ENCODE results near the gene GPC6. TPM values are rescaled to one million over a fixed set of nuclear protein-coding genes. Genes with fewer than 3 reads are reported as not detected.

The GPC6 gene
- total RNA-seq, 1 donor from 2014 or later = 13.8 TPM

GRCh38 chr13:94328381-94329041 is 1101.9 kb downstream of the GPC6 start:
- intact Hi-C loops (cut with DNase I) = no loop called here
- DNase-seq (ENCODE audit: extremely low spot score in 2 of 2) = no peak
- Histone ChIP-seq H3K4me3 (no peak overlapping the region), H3K9me3 (no peaks in the 10 kb centered on the region), H3K4me1 (peaks cover 14% of the 10 kb centered on the region), H3K27ac (no peak overlapping the region), H3K36me3 (no peaks in the 10 kb centered on the region), H3K27me3 (no peaks in the 10 kb centered on the region)
- no peak for TF ChIP-seq POLR2AphosphoS5 (IDR thresholded peaks at IDR 0.05; ENCODE audit: insufficient read depth in 1 of 2, low read depth in 1 of 2)
- no peak for TF ChIP-seq POLR2A (IDR thresholded peaks at IDR 0.05)
- TF ChIP-seq, protein P1, sequence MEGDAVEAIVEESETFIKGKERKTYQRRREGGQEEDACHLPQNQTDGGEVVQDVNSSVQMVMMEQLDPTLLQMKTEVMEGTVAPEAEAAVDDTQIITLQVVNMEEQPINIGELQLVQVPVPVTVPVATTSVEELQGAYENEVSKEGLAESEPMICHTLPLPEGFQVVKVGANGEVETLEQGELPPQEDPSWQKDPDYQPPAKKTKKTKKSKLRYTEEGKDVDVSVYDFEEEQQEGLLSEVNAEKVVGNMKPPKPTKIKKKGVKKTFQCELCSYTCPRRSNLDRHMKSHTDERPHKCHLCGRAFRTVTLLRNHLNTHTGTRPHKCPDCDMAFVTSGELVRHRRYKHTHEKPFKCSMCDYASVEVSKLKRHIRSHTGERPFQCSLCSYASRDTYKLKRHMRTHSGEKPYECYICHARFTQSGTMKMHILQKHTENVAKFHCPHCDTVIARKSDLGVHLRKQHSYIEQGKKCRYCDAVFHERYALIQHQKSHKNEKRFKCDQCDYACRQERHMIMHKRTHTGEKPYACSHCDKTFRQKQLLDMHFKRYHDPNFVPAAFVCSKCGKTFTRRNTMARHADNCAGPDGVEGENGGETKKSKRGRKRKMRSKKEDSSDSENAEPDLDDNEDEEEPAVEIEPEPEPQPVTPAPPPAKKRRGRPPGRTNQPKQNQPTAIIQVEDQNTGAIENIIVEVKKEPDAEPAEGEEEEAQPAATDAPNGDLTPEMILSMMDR (IDR thresholded peaks at IDR 0.05) = no peak

DNA sequence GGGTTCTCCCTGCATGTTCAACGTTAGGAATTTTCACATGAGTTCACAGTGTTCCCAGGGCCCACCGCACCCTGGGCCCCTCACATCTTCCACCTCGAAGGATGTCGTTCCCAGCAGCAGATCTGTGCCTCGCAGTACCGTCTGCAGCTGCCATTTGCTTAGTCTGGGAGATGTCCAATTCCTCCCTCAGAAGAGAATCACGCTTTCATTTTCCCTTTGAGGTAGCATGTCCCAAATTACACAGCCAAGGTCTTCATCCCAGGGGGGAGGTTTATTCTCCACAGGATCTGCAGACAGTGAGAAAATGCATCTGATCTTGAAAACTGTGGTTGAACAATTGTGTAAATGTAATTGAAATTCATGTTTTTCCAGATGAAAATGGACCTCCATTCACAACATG is 1102.7 kb downstream of the GPC6 start:
- no peak overlapping the region for H3K4me3 ChIP-seq
- H3K27ac ChIP-seq = peak overlapping the region; percentile 31
- no peaks in the 10 kb centered on the region for H3K36me3 ChIP-seq
- no peak for TF ChIP-seq POLR2AphosphoS5 (IDR thresholded peaks at IDR 0.05; ENCODE audit: insufficient read depth in 1 of 2, low read depth in 1 of 2)
- TF ChIP-seq, protein P1 (IDR thresholded peaks at IDR 0.05) = no peak
- no peak for TF ChIP-seq POLR2A (IDR thresholded peaks at IDR 0.05)
- peaks cover 14% of the 10 kb centered on the region for H3K4me1 ChIP-seq
- H3K27me3 ChIP-seq = no peaks in the 10 kb centered on the region
- DNase-seq (ENCODE audit: extremely low spot score in 2 of 2) = no peak
- no peaks in the 10 kb centered on the region for H3K9me3 ChIP-seq
- intact Hi-C loops (cut with DNase I) = no loop called here

DNA sequence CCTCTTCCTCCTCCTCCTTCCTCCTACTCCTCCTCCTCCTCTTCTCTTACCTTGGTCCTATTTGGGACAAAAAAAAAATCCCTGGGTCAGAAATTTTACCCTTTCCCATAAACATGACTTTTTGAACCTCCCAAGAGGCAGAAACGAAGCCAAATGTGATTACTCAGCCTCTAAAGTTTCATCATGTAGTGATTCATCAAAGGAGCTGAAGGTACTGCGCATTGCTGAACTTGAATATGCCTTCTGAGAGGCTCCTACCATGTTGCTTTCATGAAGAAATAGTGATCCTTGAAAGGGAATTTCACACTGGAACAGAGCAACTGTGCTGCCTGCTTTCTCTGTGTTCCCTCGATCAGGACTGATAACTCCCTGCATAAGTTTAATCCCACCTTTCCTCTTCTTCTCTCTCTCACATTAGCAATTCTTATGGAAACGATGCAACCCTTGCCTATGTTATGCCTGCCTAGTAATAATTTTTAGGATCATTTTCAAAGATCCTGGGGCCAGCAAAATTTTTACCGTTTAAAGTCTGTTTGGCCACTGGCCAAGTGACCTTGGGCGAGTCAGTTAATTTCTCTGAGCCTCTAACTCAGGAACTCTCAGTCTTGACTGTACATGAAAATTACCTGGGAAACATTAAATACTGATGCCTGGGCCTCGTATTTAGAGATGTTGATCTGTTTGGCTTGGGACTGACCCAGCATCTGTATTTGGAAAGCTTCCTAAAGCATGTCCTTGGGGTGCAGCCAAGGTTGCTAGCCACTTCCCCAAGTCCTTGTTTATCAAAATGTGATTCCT is 1103.3 kb downstream of the GPC6 start:
- Histone ChIP-seq H3K4me3 (no peak overlapping the region), H3K36me3 (no peaks in the 10 kb centered on the region), H3K27me3 (no peaks in the 10 kb centered on the region), H3K27ac (peak overlapping the region; percentile 31), H3K9me3 (no peaks in the 10 kb centered on the region), H3K4me1 (peaks cover 14% of the 10 kb centered on the region)
- TF ChIP-seq, protein P1 (IDR thresholded peaks at IDR 0.05) = no peak
- peak in 1 of 2 donors; percentile 81 for TF ChIP-seq POLR2AphosphoS5 (IDR thresholded peaks at IDR 0.05; ENCODE audit: insufficient read depth in 1 of 2, low read depth in 1 of 2)
- no peak for TF ChIP-seq POLR2A (IDR thresholded peaks at IDR 0.05)
- DNase-seq (ENCODE audit: extremely low spot score in 2 of 2) = peak in 1 of 2 donors; percentile 64
- intact Hi-C loops (cut with DNase I) = no loop called here

GRCh38 chr13:94330552-94331071 is 1104.0 kb downstream of the GPC6 start:
- Histone ChIP-seq H3K27me3 (no peaks in the 10 kb centered on the region), H3K27ac (no peak overlapping the region), H3K36me3 (no peaks in the 10 kb centered on the region), H3K9me3 (no peaks in the 10 kb centered on the region), H3K4me3 (no peak overlapping the region), H3K4me1 (peaks cover 14% of the 10 kb centered on the region)
- DNase-seq (ENCODE audit: extremely low spot score in 2 of 2) = no peak
- intact Hi-C loops (cut with DNase I) = no loop called here
- TF ChIP-seq, protein P1 (IDR thresholded peaks at IDR 0.05) = no peak
- TF ChIP-seq POLR2A (IDR thresholded peaks at IDR 0.05) = no peak
- no peak for TF ChIP-seq POLR2AphosphoS5 (IDR thresholded peaks at IDR 0.05; ENCODE audit: insufficient read depth in 1 of 2, low read depth in 1 of 2)

All from vagina (tissue), 2 donors.